MV-4-11 (cell line): Measurements from ENCODE around the gene RPS6KA2.

Source experiments
- DNase-seq: peaks from one replicate; lab custom pipeline; 2025; lab: John Stamatoyannopoulos, UW

Gene RPS6KA2

DNA sequence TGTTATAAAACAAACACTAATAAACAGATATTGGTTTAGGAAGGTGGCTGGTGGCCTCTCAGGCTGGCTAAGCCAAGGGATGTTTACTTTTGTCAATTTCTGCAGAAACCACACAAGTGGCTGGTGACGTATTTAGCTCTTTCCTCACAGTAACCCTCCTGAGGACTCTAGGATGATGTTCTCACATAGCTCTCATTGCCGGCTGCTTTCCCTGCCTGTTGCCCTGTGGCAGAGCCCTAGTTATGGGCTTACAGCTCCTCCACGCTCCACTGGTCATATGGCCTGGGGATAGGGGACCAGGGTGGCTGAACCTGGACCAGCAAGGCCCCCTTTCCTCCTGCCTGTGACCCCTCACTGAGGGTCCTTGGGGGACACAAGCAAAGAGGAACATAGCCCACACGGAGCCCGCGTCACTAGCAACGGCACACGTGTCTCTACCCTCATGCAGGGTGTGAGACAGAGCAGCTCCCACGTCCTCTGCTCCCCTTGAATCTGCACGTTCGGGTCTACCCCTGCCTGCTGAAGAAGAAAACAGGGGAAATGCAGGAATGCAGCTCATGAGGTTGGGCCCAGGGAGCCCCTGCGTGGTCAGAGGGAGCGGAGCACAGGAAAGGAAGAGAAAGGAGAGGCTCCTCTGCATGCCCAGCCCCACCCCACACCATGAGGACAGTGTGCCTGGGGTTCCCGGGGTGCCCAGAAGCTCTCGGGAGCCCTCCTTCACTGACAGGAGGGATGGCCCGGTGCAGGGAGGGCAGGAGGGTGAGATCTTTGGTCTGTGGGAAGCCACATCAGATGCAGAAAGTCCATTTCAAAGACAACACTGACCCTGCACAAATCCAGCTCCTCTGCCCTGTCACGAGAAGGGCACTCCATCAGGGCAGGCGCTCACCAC lies 54.4 kb downstream of the RPS6KA2 start:
- DNase-seq = no peak

DNA sequence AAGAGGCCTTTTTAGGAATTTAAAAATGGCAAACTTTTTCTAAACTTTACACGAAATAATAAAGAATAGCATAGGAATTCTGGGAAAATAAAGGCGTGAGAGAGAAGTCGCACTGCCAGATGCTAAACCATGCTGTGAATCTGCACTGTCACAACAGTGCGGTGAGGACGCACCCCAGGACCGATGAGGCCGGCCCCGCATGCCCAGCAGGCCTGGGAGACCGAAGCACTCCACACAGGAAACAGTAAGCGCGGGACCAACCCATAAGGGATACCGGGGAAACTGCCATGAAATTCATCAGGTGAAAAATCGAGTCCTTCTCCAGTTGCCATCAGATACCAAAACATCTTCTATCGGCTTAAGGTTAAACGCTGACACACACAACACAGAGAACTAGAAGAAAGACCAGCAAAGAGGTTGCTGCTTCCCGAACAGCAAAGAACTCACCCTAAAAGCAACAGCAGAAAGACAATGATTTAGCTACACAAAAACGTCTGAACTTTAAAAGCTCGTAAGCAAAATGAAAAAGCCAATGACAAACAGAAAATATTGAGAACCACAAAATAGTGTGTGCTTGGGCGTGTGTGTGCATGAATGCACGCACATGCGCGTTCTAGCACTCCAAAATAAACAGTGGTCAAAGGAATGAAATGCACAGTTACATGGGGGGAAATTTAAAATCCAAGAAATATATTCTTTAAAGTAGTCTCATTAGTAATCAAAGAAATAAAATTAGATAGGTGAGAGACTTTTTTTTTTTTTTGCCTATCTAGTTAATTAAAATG lies 55.9 kb downstream of the RPS6KA2 start:
- DNase-seq = no peak

DNA sequence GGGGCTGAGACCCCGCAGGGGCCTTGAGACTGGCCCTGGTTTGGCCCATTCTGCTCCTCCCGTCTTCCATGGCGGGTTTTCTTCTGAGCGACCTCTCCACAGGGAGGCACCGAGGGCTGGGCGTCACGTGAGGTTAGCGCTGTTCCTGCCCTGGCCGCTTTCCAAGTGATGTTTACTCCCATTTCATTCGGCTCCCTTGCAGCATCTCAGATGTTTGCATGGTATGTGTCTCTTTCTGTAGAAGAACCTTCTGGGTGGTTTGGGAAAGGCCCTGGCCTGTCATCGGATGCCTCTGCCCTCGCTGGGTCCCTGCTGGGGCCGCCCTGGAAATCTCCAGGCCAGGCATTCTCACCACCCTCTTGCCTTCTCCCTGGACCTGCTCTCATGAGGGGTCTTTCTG lies 57.8 kb downstream of the RPS6KA2 start:
- no peak for DNase-seq

DNA sequence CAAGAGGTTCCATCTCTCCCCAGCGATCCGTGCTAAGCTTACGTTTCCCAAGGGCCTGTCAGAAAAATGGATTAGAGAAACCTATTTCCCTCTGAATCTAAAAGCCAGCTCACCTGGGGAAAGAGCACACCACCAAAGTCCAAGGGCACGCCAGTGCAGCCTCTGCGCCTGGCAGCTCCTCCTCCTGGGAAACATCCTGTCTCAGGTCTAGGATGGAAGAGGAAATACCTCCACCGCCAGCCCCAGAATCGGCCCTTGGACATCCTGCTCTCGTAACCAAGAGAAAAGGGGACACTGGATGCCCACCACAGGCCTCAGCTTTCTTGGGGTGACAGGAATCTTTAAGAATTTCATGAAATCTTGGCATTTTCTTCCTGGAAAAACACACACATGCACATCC lies 59.2 kb downstream of the RPS6KA2 start:
- no peak for DNase-seq

DNA sequence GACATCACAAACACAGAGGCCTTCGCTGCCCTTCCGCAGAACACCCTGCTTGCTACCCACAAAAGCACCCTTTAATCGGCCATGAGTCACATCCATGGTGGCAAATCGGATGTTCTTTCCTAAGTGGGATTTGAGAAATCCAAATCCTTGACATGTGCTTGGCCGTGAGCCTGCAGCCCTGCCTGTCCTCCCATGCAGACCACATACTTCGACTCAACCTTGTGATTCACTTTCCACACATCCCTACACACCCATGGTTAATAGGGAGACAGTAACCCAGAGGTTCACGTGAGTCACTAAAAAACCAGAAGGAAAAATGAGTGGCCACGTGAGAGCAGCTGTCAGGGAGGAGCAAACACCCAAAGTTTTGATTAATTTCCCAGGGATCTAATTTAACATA lies 59.9 kb downstream of the RPS6KA2 start:
- no peak for DNase-seq

DNA sequence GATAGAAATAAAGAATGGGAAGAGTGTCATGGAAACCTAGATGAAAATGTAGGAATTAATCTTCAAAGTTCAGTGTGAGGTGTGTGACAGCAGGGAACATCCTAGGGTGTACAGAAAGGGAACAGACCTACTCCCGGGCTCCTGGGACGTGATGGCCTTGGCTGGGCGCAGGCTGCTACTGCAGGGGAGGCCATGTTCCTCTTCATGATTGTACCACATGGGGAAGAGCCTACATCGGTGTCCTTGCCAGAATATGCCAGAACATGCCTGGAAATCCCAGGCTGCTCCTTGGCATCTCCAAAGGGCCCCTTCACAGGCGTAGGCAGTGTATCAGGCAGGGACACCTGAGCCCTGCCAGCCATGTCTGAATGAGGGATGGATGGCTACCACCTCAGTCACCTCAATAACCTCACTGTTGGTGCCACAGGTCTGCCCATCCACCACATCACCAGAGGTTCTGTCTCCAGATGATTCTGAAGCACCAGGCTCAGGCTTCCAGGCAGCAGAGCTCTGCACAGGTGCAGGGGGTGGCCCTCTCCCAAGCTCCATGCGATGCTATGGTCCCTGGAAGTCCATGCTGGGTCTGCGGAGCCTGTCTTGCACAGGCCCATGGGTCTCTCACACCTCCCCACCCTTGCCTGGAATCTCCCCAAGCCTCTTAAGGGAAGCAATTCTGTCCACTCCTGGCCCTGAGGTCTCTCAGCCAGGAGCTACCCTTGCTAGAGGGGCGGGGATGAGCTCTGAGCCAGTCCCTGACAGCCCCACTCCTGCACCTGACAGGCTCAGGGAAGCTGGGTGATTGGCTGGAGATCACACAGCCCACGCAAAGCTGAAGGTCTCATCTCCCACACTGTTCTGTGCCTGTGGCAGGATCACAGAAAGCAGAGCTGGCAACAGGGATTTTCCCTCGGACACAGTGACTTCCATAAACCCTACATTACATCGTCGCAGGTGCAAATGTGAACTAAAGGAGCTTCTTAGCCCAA lies 60.7 kb downstream of the RPS6KA2 start:
- no peak for DNase-seq

DNA sequence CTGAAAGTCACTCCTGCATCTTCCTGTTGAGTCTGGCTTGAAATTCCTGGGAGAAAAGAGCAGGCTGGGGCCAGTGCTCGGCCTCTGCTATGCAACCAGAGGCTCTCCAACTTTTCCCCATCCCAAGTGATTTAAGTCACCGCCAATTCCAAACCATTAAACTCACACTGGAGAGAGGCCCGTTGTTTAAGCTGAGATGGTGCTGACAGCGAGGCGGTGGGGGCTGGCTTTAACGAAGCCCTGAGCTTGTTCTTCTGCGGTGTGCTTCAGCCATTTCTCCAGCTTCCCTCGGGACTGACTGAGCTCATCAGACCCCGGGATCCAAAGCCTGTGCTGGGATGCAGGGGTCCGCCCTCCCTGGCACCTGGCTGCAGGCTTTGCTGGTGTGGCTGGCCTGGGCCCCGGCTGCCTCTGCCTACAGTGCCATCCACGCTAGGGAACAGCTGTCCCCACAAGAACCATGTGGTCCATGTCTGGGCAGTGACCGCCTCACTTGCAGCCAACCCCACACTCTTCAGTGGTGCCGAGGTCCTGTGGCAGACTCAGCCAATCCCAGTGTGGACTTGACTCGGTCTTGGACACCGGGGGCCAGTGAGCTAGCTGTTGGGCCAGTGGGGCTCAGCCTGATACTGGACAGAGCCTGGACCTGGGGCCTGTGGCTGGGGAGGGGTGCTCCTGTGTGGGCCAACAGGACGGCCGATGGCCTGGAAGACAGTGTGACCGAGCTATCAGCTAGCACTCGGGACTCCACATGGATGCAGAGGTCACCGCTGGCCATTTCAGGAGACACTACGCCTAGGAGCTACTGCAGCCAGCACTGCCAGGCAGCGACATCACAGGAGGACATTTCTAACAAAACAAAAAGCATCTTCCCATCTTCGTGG lies 61.7 kb downstream of the RPS6KA2 start:
- no peak for DNase-seq

DNA sequence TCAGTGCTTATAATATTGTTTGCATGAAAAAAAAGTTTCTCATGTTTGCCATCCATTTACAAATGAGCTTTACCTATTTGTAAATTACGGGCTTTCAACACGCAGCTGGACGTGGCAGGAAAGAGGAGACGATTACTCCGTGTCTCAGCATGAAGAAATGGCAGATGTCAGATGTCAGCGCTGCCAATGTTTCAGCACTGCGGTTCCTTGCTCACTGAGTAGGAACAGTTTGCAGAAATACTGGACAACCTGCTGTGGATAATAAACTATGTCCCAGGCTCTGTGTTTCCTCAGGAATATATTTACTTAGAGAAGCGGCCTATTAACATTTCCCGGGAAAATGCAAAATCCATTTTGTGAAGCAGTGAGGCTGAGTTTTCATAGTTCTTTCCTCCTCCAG lies 63.2 kb downstream of the RPS6KA2 start:
- DNase-seq = no peak

DNA sequence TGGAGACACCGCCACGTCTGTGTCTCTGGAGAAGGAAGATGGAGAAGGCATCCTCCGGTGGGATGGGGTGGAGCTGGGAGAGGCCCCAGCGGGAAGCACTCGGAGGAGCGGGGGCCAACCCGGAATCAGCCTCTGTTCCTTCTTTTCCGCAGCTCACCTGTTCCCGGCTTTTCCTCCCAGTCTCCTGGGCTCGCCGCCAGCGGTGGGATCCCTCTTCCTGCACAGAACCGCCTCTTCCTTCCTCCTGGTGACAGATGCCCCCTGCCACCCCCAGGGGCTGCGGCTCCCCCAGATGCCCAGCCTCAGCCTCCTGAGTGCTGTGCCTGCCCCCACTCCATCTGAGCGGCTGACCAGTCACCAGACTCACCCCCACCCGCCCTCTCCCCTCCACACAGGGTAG lies 63.9 kb downstream of the RPS6KA2 start:
- no peak for DNase-seq

DNA sequence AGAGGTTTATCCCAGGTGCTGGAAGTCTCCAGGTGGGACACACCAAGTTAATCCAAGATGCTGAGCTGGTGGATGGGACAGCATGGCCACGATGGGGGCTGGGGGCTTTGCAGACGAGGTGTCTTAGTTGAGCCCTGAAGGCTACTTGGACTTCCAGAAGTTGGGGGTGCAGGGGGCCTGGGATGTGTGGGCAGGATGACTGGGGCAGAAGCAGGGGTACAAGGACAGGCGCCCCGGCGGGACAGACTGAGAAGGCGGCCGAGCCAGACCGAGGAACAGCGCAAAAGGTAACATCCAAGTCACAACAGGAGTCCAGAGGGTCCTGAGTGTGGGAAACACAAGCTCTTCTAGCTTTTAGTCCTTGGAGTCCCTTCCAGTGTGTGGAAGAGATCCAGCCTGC lies 64.3 kb downstream of the RPS6KA2 start:
- no peak for DNase-seq

DNA sequence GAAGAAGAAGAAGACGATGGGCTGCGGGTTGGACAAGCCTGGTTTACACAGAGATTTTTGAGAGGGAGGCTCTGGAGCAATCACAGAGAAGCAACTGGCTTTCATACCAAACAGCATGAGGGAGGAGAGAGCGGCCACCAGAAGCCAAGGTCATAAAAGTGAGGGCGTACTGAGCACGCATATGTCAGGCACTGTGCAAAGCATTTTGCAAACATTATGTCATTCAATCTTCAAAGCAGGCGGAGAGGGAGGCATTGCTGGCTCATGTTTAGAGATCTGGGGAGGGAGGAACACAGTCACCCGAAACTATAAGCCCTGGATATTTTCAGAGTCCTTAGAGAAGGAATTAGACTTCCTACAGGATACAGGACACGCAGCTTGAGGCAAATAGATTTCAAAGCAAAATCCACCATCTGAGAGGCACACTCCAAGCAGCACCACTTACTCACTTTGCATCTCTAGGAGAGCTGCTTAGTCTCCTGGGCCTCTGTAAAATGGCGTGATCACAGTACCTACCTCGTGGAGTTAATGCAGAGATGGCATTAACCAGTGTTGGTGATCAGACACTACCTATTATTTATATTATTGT lies 65.2 kb downstream of the RPS6KA2 start:
- DNase-seq = no peak

DNA sequence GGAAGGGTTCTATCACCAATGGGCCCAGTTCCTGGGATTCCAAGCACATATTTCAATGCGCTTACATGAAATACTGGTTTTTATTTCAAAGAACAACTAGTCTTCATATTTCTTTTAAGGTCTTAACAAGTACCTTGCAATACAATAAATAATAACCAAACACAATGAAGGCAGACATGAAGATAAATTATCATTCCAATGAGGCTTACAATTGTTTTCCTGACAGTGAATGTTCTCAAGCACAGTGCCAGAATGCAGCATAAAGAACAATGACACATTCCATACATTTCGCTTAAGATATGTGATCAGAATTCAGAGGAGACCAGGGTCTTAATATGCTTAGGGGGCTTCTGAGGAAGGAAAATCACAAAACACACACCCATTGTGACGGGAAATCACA lies 66.8 kb downstream of the RPS6KA2 start:
- no peak for DNase-seq

DNA sequence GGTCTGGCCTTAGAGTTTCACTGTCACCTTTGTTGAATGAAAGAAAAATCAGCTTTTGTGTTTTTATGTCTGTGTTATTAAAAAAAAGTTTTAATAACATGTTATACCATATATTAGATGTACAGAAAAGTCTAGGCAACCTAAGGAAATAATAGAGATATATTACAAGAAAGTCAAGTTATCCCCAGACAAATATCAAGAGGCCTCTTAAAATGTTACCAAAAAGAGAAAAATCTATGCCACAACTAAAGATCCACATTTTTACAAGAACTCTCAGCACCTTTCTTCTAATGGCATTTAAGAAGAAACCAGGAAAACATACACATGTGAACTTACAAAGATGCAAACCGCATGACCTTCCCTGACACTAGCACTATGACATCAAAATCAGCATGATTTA lies 67.4 kb downstream of the RPS6KA2 start:
- DNase-seq = no peak

DNA sequence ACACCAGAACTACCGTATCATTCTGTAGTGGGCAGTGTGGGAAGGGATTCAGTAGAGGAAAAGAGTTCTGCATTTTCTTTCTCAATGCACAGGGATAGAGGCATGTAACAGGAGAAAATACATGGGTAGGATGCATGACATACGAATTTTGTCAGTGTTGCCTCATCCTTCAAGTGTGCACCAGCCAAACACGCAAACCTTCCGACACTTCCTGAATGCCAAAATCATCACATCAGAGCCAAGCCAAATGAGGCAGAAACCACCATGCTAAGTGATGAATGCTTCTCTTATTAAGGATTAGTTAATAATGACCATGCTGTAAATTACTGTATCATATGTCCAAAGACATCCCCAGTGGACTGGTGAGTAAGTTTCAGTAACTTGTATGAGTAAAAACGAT lies 67.8 kb downstream of the RPS6KA2 start:
- DNase-seq = no peak

DNA sequence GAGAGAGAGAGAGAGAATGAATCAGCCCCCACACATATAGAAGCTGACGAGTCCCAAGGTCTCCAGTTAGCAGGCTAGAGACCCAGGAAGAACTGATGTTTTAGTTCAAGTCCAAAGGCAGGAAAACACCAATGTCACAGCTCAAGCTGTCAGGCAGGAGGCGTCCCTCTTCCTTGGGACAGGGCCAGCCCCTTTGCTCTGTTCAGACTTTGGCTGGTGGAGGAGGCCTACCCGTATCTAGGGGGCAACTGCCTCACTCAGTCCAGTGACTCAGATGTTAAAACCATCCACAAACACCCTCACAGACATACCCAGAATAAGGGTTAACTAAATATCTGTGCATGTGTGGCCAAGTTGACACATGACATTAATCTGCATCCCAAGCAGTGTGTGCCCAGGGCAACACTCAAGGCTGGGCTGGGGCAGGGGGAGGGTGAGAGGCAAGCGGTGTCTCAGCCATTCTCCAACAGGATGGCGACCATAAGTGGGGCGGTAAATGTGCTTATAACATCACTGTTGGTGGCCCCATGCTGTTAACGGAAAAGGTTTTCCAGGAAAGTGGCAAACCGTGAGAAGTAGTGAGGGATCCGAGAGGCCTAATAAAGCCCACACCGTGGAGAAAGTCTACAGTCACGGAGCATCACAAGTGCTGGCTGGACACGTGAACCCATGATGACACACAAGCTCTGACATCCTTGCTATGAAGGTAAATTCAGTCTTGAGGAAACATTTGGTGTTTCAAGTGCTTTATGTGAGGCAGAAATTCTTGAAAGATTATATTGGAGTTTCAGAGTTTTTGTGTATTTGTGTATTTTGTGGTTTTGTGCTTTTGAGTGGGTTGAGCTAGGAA lies 68.7 kb downstream of the RPS6KA2 start:
- no peak for DNase-seq

DNA sequence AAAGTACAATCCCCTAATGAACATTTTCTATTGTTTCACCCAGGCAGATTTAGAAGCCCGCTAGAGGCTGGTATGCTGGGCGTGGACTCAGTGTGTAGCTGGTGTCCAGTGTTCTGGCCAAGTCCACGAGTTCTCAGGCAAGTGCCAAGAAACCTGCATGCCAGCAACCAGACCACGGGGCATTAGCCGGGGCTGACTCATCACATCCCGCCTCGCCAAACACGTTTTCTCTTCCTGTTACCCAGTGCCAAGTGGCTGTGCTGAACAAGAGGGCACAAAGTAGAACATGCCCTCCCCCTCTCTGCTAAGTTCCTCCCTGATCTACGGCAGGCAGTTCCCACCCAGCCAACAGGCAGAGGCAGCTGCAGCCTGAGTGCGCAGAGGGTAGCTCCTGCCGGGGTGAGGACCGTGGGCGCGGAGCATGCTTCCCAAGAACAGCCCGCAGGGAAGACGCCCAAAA lies 70.2 kb downstream of the RPS6KA2 start:
- peak; percentile 80 for DNase-seq

DNA sequence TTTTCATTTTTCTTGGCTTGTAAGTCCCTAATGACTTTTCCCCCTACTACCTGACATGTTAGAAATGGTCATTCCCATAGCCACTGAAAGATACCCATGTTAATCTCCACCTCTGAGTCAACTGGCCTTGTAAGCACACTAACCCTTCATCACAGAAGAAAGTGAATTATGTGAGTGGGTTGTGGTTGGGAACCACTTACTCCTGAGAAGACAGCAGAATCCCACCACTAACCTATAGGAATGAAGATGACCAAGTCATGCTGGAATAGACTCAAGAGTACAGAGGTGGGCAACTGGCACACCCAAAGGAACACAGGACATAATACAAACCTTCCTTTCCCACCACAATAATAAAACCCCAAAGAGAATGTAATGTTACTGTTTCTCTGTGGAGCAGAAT lies 70.7 kb downstream of the RPS6KA2 start:
- no peak for DNase-seq

DNA sequence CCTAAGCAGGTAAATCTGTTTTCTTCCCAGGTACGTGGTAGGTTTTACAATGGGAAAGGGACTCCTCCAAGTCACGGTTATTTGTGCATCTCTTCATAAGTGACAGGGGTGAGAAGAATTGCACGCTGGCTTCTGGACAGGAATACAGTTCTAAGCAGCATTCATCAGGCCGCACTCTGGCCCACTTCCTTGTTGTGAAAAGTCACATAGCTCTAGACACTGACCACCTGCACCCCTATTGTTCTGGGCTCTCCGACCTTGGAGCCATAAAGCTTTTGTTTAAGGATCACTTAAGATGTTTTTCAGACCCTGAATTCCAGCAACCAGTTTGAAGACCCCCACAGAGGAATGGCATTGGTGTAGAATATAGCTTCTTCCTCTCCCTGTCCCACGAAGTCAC lies 72.0 kb downstream of the RPS6KA2 start:
- no peak for DNase-seq

DNA sequence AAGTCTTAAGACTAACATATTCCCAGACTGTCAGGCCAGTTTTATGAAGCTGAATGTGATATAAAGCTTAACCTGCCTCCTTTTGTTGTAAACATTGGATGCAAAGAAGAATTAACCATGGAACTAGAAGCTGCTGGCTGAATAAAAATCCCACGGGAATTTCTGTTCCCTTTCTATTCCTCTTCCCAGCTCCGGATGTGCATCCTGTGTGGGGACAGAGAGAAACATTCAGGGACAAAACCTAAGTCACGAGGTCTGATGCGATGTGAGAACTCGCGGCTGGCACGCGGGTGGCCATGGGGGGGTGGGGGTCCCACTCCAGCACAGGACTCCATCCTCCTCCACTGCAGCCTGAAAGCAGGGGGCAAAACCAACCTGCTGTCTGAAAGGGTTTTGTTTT lies 72.7 kb downstream of the RPS6KA2 start:
- no peak for DNase-seq
